HCT116 (cell line): ENCODE results near the gene GNS. TPM values are rescaled to one million over a fixed set of nuclear protein-coding genes. Genes with fewer than 3 reads are reported as not detected.

Source experiments
- ATAC-seq: fragments of 200-7000 bp; cut with Tn5 transposase; 2 replicates; pipeline ENCODE4 v1.9.1; 2020; ENCODE audit warnings: mild to moderate bottlenecking, moderate library complexity
- BruUV-seq: library from RNA; stranded (reverse); fragments of 400-500 nt; replicated peaks from 2 replicates; lab custom pipeline; 2021; lab: Mats Ljungman, UMichigan
- CTCF ChIA-PET: fragments of 300-600 bp; sonication (Branson Sonifier 250); formaldehyde crosslinking; loops from one replicate; lab custom pipeline; 2021; ENCODE audit warnings: antibody characterized with exemption; lab: Charles Lee
- POLR2A ChIA-PET: fragments of 300-600, 350-600 bp; sonication (Branson Sonifier 250); formaldehyde crosslinking; loops from one replicate; lab custom pipeline; 2021; ENCODE audit warnings: antibody characterized with exemption; lab: Charles Lee
- RAD21 ChIA-PET, 2 experiments: fragments of 300-600 bp; sonication (Branson Sonifier 250); formaldehyde crosslinking; loops; one replicate each; lab custom pipeline; 2023; ENCODE audit warnings: low total read pairs in 2 of 2; ENCODE audit not compliant: uncharacterized antibody in 2 of 2, unreplicated experiment in 2 of 2, low non-redundant PET in 1 of 2; lab: Charles Lee
- DNase-seq: peaks from one replicate; pipeline ENCODE4 v3.0.0-alpha.2; 2010; ENCODE audit warnings: low read depth, low spot score
- H2AFZ ChIP-seq: fragments of 200-600 bp; shearing (Covaris generic), sonication (generic); 2 replicates; pipeline ENCODE4 v1.6.1; 2017; ENCODE audit warnings: low read depth, mixed run types, mixed read lengths, antibody characterized with exemption, low read length; ENCODE audit not compliant: poor library complexity, severe bottlenecking
- H3K27ac ChIP-seq: 2 replicates; pipeline ENCODE4 v1.5.1; 2012; ENCODE audit warnings: low read depth, low read length
- H3K27me3 ChIP-seq: fragments of 200-600 bp; sonication (generic); 2 replicates; pipeline ENCODE4 v1.6.1; 2016; ENCODE audit warnings: mixed run types, low read length, mixed read lengths; ENCODE audit not compliant: insufficient read depth
- H3K36me3 ChIP-seq, 2 experiments: fragments of 200-500 bp in 1 of 2; fragments of 200-600 bp in 1 of 2; sonication (Bioruptor generic) in 1 of 2; sonication (generic) in 1 of 2; 2 replicates each; pipeline versions ENCODE4 v1.5.1 to v1.6.1; 2014 to 2016; ENCODE audit warnings: low read length in 2 of 2, inconsistent platforms in 1 of 2, mixed read lengths in 1 of 2, mixed run types in 1 of 2; ENCODE audit not compliant: insufficient read depth in 2 of 2, control insufficient read depth in 1 of 2
- H3K4me1 ChIP-seq, 2 experiments: fragments of 200-600 bp in 1 of 2; sonication (generic) in 1 of 2; 2 replicates each; pipeline versions ENCODE4 v1.5.1 to v1.6.1; 2012 to 2017; ENCODE audit warnings: low read length in 2 of 2, inconsistent platforms in 1 of 2, mild to moderate bottlenecking in 1 of 2, mixed read lengths in 1 of 2, mixed run types in 1 of 2, moderate library complexity in 1 of 2; ENCODE audit not compliant: insufficient read depth in 2 of 2, control insufficient read depth in 1 of 2
- H3K4me2 ChIP-seq: fragments of 200-600 bp; sonication (generic); 2 replicates; pipeline ENCODE4 v1.6.1; 2017; ENCODE audit warnings: mixed run types, low read length, mixed read lengths
- H3K4me3 ChIP-seq, 2 experiments: fragments of 200-600 bp in 1 of 2; sonication (generic) in 1 of 2; replicated peaks in 1 of 2; 2 replicates each; pipeline ENCODE4 v1.5.1; 2011 to 2016; ENCODE audit warnings: low read length in 2 of 2, control low read depth in 1 of 2, low read depth in 1 of 2, mild to moderate bottlenecking in 1 of 2, mixed read lengths in 1 of 2, mixed run types in 1 of 2
- H3K79me2 ChIP-seq: fragments of 200-600 bp; sonication (generic); 2 replicates; pipeline ENCODE4 v1.6.1; 2017; ENCODE audit warnings: mild to moderate bottlenecking, mixed run types, low read length, moderate library complexity, mixed read lengths; ENCODE audit not compliant: insufficient read depth
- H3K9ac ChIP-seq: fragments of 200-600 bp; sonication (generic); 2 replicates; pipeline ENCODE4 v1.6.1; 2016; ENCODE audit warnings: low read length, mixed read lengths
- H3K9me2 ChIP-seq: fragments of 200-600 bp; sonication (generic), shearing (Covaris generic); 2 replicates; pipeline ENCODE4 v1.6.1; 2017; ENCODE audit warnings: mixed run types, mild to moderate bottlenecking, moderate library complexity; ENCODE audit not compliant: insufficient read depth
- H3K9me3 ChIP-seq, 2 experiments: fragments of 200-500 bp in 1 of 2; fragments of 200-600 bp in 1 of 2; sonication (Bioruptor generic) in 1 of 2; sonication (generic) in 1 of 2; 2 replicates each; pipeline ENCODE4 v1.6.1; 2014 to 2017; ENCODE audit warnings: low read length in 2 of 2, mixed read lengths in 2 of 2, inconsistent platforms in 1 of 2, low read depth in 1 of 2, mild to moderate bottlenecking in 1 of 2, mixed run types in 1 of 2, moderate library complexity in 1 of 2; ENCODE audit not compliant: control insufficient read depth in 1 of 2, insufficient read depth in 1 of 2
- H4K20me1 ChIP-seq: fragments of 200-600 bp; sonication (generic), shearing (Covaris generic); 2 replicates; pipeline ENCODE4 v1.6.1; 2017; ENCODE audit warnings: mixed run types, mild to moderate bottlenecking, moderate library complexity; ENCODE audit not compliant: insufficient read depth
- CEBPB ChIP-seq: IDR thresholded peaks from 2 replicates; pipeline ENCODE4 v1.6.1; 2012; ENCODE audit warnings: low read depth
- EGR1 ChIP-seq: IDR thresholded peaks from 2 replicates; pipeline ENCODE4 v1.6.1; 2012; ENCODE audit warnings: low read depth
- ELF1 ChIP-seq: IDR thresholded peaks from 2 replicates; pipeline ENCODE4 v1.6.1; 2012; ENCODE audit warnings: low read depth, borderline replicate concordance
- EZH2 ChIP-seq: fragments of 200-600 bp; sonication (generic); IDR thresholded peaks from 2 replicates; pipeline ENCODE4 v1.6.1; 2017; ENCODE audit warnings: antibody characterized with exemption, mixed run types
- FOSL1 ChIP-seq: IDR thresholded peaks from 2 replicates; pipeline ENCODE4 v1.6.1; 2012; ENCODE audit warnings: low read depth
- SIN3A ChIP-seq: IDR thresholded peaks from 2 replicates; pipeline ENCODE4 v1.6.1; 2012; ENCODE audit warnings: low read depth
- ZNF274 ChIP-seq: fragments of 200-500 bp; sonication (Bioruptor generic); IDR thresholded peaks from 2 replicates; pipeline ENCODE4 v1.6.1; 2014; ENCODE audit warnings: mild to moderate bottlenecking, low read depth, low read length, inconsistent platforms
- intact Hi-C: fragments of 100-400 bp; cut with micrococcal nuclease; formaldehyde crosslinking; loops from 2 replicates; pipeline ENCODE4 v1.10.0; 2022
- total RNA-seq: library from RNA; stranded (reverse); gene quantifications from one replicate; pipeline ENCODE4 v1.2.1, GENCODE V29; 2021; ENCODE audit not compliant: unreplicated experiment
- TF ChIP-seq, protein P1 (sequence below): IDR thresholded peaks from 2 replicates; pipeline ENCODE4 v1.6.1; 2012; ENCODE audit warnings: low read depth
- TF ChIP-seq, protein P2 (sequence below): IDR thresholded peaks from 2 replicates; pipeline ENCODE4 v1.6.1; 2012

The GNS gene
- total RNA-seq, 1 experiment from 2014 or later = 45.7 TPM

- Histone ChIP-seq H3K27ac (no peak overlapping the region), H3K9me3 (no peaks in the 10 kb centered on the region), H3K27me3 (no peaks in the 10 kb centered on the region), H3K9ac (no peak overlapping the region), H2AFZ (no peak overlapping the region), H3K79me2 (no peaks in the 10 kb centered on the region), H3K4me1 (0 out of 4 replicates have a peak, but pooled peaks cover 0 to 8% of the 10 kb centered on the region in 2 experiments)
- ChIA-PET RAD21 (no interaction called here), CTCF (no interaction called here)
- intact Hi-C loops = loop anchor here (10.0 kb wide), 1 partner anchor 925 kb away; no protein-coding TSS in a partner anchor
- no peak for ATAC-seq
- TF ChIP-seq ZNF274 (no peak), EZH2 (no peak), SIN3A (no peak), ELF1 (no peak), FOSL1 (no peak), CEBPB (no peak), EGR1 (no peak)
- TF ChIP-seq, protein P1, sequence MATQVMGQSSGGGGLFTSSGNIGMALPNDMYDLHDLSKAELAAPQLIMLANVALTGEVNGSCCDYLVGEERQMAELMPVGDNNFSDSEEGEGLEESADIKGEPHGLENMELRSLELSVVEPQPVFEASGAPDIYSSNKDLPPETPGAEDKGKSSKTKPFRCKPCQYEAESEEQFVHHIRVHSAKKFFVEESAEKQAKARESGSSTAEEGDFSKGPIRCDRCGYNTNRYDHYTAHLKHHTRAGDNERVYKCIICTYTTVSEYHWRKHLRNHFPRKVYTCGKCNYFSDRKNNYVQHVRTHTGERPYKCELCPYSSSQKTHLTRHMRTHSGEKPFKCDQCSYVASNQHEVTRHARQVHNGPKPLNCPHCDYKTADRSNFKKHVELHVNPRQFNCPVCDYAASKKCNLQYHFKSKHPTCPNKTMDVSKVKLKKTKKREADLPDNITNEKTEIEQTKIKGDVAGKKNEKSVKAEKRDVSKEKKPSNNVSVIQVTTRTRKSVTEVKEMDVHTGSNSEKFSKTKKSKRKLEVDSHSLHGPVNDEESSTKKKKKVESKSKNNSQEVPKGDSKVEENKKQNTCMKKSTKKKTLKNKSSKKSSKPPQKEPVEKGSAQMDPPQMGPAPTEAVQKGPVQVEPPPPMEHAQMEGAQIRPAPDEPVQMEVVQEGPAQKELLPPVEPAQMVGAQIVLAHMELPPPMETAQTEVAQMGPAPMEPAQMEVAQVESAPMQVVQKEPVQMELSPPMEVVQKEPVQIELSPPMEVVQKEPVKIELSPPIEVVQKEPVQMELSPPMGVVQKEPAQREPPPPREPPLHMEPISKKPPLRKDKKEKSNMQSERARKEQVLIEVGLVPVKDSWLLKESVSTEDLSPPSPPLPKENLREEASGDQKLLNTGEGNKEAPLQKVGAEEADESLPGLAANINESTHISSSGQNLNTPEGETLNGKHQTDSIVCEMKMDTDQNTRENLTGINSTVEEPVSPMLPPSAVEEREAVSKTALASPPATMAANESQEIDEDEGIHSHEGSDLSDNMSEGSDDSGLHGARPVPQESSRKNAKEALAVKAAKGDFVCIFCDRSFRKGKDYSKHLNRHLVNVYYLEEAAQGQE = no peak
- TF ChIP-seq, protein P2, sequence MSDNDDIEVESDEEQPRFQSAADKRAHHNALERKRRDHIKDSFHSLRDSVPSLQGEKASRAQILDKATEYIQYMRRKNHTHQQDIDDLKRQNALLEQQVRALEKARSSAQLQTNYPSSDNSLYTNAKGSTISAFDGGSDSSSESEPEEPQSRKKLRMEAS = no peak
- TF ChIP-seq, all 23 proteins: peak for 0
- no peak for DNase-seq
- Histone ChIP-seq H3K9me2 (no peaks in the 10 kb centered on the region), H4K20me1 (no peaks in the 10 kb centered on the region), H3K4me2 (no peak overlapping the region), H3K36me3 (peaks cover 0 to 7% of the 10 kb centered on the region in 2 experiments; a peak in 2 of 4 replicates), H3K4me3 (no peak overlapping the region)
- POLR2A ChIA-PET = no interaction called here
- BruUV-seq = no TSS peak
Observed at GRCh38 chr12:64749461-64750200, 9.6 kb downstream of the GNS start.
